Spleen (tissue), 7 donors: ENCODE results near the gene SV2B.

Experiments used
- CTCF ChIP-seq, 11 experiments: fragments of 200-600 bp in 7 of 11; fragments of 450-650 bp in 4 of 11; sonication (generic) in 4 of 11; IDR thresholded peaks in 8 of 11; conservative IDR thresholded peaks in 3 of 11; 1 replicate in 7 of 11; 2 replicates in 4 of 11; pipeline versions ENCODE4 v1.4.0 to v1.8.0; 2016 to 2021; ENCODE audit warnings: antibody characterized with exemption in 11 of 11, inconsistent platforms in 4 of 11, mild to moderate bottlenecking in 1 of 11
- POLR2A ChIP-seq, 3 donors: fragments of 450-650 bp; IDR thresholded peaks; one replicate each; pipeline ENCODE4 v1.5.1; 2017; ENCODE audit warnings: antibody characterized with exemption in 3 of 3, mild to moderate bottlenecking in 1 of 3
- donor health status: DM: no; HTN: no; CAD: no; lungs with moderate emphysema.
- donor health status: DM: no; HTN: no; CAD: no.
- donor health status: DM: no; HTN: no; CAD: no.

GRCh38 chr15:91146728-91147127, 46.7 kb downstream of the SV2B start:
- TF ChIP-seq CTCF (IDR thresholded peaks at IDR 0.05 in 8 of 11, conservative IDR thresholded peaks at IDR 0.05 in 3 of 11) = no peak
- no peak for TF ChIP-seq POLR2A (IDR thresholded peaks at IDR 0.05)
